ENCODE results near the gene SLC25A30. TPM values are rescaled to one million over a fixed set of nuclear protein-coding genes. Genes with fewer than 3 reads are reported as not detected.
A peak's percentile ranks its signal among the peaks of the same experiment; 100 is the strongest.

The SLC25A30 gene
- total RNA-seq, 1 donor from 2014 or later, result 8.8 TPM

- Mint-ChIP-seq H3K4me1 (peaks cover 6% of the 10 kb centered on the region), H3K27me3 (ENCODE audit: low read depth) (no peaks in the 10 kb centered on the region), H3K27ac (no peak overlapping the region)
Measured at GRCh38 chr13:45368571-45368970, 49.6 kb downstream of the SLC25A30 start.

GRCh38 chr13:45368005-45368404 lies 50.2 kb downstream of the SLC25A30 start:
- Mint-ChIP-seq H3K4me1 (peaks cover 6% of the 10 kb centered on the region), H3K36me3 (peaks cover 26% of the 10 kb centered on the region), H3K9me3 (peaks cover 11% of the 10 kb centered on the region), H3K27ac (no peak overlapping the region), H3K27me3 (ENCODE audit: low read depth) (no peaks in the 10 kb centered on the region), H3K4me3 (no peak overlapping the region)
- no peak for DNase-seq (ENCODE audit: low spot score in 2 of 2, unreplicated experiment in 2 of 2)
- TF ChIP-seq, protein P1, sequence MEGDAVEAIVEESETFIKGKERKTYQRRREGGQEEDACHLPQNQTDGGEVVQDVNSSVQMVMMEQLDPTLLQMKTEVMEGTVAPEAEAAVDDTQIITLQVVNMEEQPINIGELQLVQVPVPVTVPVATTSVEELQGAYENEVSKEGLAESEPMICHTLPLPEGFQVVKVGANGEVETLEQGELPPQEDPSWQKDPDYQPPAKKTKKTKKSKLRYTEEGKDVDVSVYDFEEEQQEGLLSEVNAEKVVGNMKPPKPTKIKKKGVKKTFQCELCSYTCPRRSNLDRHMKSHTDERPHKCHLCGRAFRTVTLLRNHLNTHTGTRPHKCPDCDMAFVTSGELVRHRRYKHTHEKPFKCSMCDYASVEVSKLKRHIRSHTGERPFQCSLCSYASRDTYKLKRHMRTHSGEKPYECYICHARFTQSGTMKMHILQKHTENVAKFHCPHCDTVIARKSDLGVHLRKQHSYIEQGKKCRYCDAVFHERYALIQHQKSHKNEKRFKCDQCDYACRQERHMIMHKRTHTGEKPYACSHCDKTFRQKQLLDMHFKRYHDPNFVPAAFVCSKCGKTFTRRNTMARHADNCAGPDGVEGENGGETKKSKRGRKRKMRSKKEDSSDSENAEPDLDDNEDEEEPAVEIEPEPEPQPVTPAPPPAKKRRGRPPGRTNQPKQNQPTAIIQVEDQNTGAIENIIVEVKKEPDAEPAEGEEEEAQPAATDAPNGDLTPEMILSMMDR (IDR thresholded peaks at IDR 0.05; ENCODE audit: unreplicated experiment), result no peak

More at GRCh38 chr13:45368571-45368970, 49.6 kb downstream of the SLC25A30 start:
- DNase-seq (ENCODE audit: low spot score in 2 of 2, unreplicated experiment in 2 of 2), result no peak
- no peak overlapping the region for H3K4me3 Mint-ChIP-seq
- TF ChIP-seq, protein P1 (IDR thresholded peaks at IDR 0.05; ENCODE audit: unreplicated experiment), result no peak
- peaks cover 25% of the 10 kb centered on the region for H3K36me3 Mint-ChIP-seq
- peaks cover 7% of the 10 kb centered on the region for H3K9me3 Mint-ChIP-seq

- no peak overlapping the region for H3K27ac Mint-ChIP-seq
- peaks cover 29% of the 10 kb centered on the region for H3K36me3 Mint-ChIP-seq
- no peak for DNase-seq (ENCODE audit: low spot score in 2 of 2, unreplicated experiment in 2 of 2)
- no peaks in the 10 kb centered on the region for H3K27me3 Mint-ChIP-seq (ENCODE audit: low read depth)
- TF ChIP-seq, protein P1 (IDR thresholded peaks at IDR 0.05; ENCODE audit: unreplicated experiment), result no peak
- H3K4me3 Mint-ChIP-seq, result no peak overlapping the region
- peaks cover 6% of the 10 kb centered on the region for H3K4me1 Mint-ChIP-seq
- peaks cover 16% of the 10 kb centered on the region for H3K9me3 Mint-ChIP-seq
Measured at GRCh38 chr13:45367358-45367757, 50.8 kb downstream of the SLC25A30 start.

DNA sequence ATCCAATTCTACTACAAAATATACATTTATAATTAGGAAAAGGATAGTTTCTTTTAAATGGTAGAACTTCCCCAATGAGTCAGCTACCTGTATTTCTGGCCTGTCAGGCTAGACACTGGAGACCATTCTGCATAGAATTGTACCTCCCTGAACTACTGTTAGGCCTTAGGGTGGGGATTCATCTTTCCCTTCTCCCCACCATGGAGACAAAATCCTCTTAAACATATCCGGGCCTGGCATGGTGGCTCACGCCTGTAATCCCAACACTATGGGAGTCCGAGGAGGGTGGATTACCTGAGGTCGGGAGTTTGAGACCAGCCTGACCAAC lies 52.7 kb downstream of the SLC25A30 start:
- H3K9me3 Mint-ChIP-seq, result peaks cover 23% of the 10 kb centered on the region
- H3K4me3 Mint-ChIP-seq, result no peak overlapping the region
- no peaks in the 10 kb centered on the region for H3K27me3 Mint-ChIP-seq (ENCODE audit: low read depth)
- no peaks in the 10 kb centered on the region for H3K4me1 Mint-ChIP-seq
- peaks cover 37% of the 10 kb centered on the region for H3K36me3 Mint-ChIP-seq
- DNase-seq (ENCODE audit: low spot score in 2 of 2, unreplicated experiment in 2 of 2), result no peak
- TF ChIP-seq, protein P1 (IDR thresholded peaks at IDR 0.05; ENCODE audit: unreplicated experiment), result no peak
- no peak overlapping the region for H3K27ac Mint-ChIP-seq

DNA sequence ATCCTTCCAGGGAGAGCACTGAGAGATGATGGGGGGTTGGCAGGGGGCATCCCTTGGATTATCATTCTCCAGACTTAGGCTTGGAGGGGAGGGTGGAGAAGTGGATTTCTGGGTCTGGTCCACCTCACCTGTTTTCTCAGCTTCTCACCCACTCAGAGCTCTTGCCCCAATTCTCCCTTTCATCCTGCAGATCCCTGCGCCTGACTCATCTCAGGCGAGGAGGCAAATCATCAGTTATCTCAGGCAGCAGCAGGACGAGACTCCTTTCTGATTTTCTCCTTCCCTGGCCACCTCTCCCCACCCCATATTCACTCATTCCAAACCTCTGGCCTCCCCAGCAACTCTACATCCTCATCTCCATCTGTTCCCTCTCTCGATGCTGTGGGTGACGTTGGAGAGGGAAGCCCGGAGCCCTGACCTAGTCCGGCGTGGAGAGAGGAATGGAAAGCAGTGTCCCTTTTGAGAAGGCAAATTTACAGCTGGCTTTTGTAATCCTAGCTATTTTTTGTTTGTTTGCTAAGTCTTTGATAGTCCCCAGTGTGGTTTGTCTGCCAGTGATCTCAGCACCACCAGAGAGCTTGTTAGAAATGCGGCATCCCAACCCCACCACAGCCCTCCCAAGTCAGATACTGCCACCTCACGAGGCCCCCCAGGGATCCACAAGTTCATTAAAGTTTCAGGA lies 53.2 kb downstream of the SLC25A30 start:
- H3K4me1 Mint-ChIP-seq, result no peaks in the 10 kb centered on the region
- H3K9me3 Mint-ChIP-seq, result peaks cover 23% of the 10 kb centered on the region
- TF ChIP-seq, protein P1 (IDR thresholded peaks at IDR 0.05; ENCODE audit: unreplicated experiment), result no peak
- H3K36me3 Mint-ChIP-seq, result peaks cover 41% of the 10 kb centered on the region
- peak overlapping the region; percentile 12 for H3K27ac Mint-ChIP-seq
- H3K27me3 Mint-ChIP-seq (ENCODE audit: low read depth), result no peaks in the 10 kb centered on the region
- DNase-seq (ENCODE audit: low spot score in 2 of 2, unreplicated experiment in 2 of 2), result no peak
- no peak overlapping the region for H3K4me3 Mint-ChIP-seq

All from mesothelial cell of epicardium (in vitro differentiated cells).